OCI-M2 (cell line): ENCODE data around the gene CTIF.
A peak's percentile ranks its signal among the peaks of the same experiment; 100 is the strongest.

Experiments
- DNase-seq: peaks from one replicate; lab custom pipeline; 2025; ENCODE audit not compliant: unreplicated experiment; lab: John Stamatoyannopoulos, UW

Gene CTIF

DNA sequence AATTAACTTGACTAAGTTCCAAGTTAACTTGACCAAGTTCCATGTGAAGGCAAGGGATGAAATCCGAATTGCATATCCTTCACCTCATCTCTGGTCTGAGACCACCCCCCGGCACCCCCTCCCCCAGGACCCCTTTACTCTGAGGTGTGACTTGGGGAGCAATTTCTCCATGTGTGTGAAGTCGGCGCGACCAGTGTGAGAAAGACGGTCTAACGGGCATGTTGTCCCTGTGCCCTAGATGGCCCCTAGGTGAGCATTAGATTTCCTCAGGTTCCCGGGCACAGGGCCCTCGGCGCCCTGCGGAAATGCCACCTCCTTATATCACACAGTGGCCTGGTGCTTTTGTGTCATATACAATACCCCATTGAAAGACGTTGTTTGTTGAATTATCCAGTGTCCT lies 137.1 kb downstream of the CTIF start:
- DNase-seq = no peak

DNA sequence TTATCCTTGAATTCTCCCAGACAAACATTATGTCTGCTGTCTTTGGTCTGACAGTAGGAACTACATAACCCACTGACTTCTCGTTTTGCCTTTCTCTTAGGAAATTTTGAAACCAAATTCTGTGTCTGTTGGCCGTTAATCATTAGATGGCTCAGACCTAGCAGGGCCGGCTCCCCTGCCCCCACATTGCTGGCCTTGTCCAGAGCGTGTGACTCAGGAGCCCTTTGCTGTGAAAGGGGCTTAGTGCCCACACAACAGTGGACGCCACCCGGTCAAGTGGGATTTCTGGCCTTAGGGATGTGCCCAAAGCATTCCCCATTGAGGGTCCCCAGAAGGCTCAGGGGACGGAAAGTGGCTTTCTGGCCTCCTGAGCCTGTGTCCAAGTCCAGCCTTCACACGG lies 137.5 kb downstream of the CTIF start:
- no peak for DNase-seq

DNA sequence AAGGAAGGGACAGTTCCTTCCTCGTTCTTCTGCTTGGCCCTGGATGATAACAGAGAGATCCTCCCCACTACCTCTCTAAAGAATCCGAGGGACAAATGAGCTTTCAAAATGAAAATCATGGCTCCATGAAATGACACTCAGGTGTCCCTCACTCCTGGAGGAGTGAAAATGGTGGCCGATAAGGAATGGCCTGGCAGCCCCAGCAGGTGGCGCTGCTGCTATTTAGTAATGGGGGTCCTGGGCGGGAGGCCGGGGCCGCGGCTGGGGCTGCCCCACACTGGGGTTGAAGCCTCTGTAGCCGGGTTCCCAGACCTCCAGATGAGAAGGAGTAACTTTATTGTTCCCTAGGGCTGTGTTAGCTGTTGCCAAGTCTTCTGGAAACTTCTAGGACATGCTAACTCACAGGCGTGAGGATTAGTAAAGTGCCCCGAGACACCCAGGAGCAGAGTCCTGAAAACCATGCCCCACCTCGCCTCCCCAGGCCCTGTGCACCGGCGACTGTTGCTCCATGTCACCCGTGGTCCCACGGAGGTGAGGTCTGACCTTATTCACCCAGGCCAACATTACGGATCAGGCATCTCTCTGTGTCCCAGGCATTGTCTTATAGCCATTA lies 138.0 kb downstream of the CTIF start:
- peak; percentile 2 for DNase-seq

DNA sequence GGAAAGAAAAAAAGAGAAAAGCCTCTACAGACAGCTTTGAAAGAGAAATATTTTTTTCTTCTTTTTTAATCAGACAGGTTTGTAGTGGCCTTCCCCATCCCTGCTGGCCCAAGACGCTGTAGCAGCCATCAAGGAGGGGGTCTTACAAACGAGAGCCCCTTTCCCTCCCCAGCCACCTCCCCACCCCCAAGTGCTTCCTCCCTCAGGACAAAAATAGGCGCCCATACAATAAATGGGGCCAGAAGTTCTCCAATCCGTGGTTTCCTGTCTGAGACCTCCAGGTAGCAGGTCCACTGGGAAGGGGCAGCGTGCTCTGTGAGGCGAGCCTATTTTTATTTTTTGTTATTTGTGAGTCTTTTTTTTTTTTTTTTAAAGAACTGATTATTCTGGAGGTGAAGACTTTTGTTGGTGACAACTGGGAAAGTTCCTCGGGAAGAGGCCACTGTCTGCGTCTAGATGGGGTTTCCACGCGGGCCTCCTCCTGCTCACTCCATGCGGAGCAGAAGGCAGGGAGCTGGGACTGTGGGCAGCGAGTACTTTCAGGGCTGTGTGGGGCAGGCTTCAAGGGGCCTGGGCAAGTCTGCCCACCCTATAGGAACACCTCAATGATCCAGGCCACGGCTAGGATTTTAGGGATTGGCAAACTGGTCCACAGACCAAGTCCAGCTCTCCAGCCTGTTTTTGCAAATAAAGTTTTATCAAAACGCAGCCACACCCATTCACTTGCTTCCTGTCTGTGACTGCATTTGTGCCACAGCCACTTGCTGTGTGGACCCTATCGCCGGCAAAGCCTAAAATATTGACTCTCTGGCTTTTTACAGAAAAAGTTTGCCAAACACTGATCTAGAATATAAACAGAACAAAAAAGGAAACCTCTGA lies 139.6 kb downstream of the CTIF start:
- DNase-seq = no peak

DNA sequence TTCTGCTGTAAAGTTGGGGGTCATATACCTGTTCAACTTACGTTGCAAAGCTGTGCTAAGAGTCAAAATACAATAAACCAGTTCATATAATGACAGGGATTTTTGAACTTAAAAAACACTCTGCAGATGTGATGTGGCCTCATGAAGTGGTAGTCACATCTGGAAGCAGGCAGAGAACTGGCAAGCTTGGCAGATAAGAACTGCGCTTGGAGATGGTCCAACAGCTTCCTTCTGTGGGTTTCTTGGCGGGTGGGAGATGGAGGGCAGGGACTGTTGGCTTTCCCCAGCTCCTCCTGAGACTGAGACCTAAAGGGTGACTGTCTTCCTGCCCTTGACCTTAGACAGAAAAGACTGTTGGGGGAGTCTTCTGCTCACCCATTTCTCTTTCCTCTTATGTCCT lies 140.4 kb downstream of the CTIF start:
- DNase-seq = no peak

DNA sequence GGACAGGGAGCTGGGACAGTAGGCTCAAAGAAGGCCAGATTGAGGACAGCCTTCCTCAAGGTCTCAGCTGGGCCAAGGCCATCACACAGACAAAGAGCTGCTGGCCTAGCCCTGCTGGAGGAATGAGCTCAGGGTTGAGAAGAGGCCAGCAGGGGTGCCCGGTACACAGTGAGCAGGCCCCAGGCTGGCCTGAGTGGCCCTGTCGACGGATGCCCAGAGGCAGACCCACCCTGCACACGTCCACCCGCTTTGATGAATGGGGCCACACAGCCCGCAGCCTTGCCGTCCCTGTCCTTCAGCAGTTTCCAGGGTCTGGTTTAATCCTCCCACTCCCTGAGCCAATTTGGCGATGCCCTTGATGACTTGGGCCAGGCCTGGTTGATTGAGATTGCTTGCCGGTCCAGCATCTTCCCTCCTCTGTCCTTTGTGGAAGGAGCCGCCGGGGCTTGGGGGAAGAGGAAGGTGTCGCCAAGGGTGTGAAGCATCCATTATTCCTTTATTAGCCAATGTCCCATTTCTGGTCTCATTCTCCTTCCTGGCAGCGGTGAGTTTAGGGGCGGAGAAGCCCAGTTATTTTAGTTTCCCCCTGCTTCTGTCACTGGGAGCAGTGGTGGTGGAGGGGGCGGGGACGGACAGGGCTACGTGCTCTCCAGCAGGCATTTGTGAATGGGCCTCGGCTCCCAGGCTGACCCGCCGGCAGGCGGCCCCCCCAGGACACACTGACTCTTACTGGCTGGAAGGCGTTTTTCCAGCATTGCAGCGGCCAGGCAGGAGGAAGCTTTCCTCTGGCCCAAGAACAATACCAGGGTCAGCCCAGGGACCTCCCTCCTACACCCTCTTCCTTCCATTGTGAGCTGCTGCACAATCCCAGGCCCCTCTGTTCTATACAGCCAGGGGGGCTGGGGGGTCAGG lies 141.8 kb downstream of the CTIF start:
- no peak for DNase-seq

DNA sequence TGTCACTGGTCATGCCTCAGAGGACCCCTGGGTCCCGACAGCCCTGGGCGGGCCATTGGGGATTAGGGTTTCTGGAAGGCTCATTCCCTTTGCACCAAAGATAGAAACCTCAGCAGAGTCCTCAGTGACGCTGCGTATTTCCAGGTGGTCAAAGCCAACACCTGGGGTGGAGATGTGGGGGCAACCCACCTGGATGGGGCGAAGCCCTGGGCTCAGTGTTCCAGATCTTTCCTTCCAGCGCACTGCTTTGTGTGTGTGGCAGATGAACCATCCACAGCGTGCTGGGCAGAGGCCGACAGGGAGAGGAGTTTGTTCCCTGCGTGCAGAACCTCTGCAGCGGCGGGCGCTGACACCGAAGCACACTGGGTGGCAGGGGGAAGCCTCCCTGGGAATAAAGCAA lies 143.9 kb downstream of the CTIF start:
- no peak for DNase-seq

DNA sequence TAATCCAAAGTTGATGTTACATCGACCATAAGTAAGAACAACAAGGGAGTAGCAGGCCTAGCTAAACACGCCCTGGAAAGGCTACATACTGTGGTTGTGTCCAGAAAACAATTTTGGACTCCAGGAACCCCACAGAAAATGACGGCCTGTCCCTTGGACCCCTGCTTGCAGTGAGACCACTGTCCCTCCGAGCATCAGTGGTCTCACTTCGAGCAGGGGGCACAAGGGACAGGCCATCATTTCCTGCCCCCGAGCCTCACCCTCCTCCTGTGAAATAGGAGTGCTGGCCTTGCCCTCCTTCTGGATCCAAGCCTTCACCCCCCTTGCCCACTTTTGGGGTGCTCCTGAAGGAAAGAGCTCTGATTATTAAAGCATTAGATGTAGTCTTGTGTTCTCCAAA lies 144.4 kb downstream of the CTIF start:
- DNase-seq = no peak

DNA sequence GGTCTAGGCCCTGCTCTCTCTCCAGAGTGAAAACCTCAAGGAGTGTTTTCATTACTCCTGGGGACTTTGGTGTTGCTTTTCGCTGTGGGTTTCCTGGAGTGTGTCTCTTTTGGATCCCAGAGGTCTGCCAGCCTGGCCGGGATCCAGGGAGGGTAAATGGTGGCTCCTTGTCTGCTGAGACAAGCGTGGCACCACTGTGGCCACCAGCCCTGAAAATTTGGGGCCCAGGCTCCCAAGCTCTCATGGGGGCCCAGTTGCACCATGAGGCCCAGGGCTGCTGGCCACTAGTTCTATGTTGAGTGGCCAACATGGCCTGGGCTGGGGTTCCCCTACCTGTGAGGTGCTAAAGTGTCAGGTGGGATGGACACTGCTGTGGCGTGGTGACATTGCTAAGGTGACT lies 144.8 kb downstream of the CTIF start:
- no peak for DNase-seq

DNA sequence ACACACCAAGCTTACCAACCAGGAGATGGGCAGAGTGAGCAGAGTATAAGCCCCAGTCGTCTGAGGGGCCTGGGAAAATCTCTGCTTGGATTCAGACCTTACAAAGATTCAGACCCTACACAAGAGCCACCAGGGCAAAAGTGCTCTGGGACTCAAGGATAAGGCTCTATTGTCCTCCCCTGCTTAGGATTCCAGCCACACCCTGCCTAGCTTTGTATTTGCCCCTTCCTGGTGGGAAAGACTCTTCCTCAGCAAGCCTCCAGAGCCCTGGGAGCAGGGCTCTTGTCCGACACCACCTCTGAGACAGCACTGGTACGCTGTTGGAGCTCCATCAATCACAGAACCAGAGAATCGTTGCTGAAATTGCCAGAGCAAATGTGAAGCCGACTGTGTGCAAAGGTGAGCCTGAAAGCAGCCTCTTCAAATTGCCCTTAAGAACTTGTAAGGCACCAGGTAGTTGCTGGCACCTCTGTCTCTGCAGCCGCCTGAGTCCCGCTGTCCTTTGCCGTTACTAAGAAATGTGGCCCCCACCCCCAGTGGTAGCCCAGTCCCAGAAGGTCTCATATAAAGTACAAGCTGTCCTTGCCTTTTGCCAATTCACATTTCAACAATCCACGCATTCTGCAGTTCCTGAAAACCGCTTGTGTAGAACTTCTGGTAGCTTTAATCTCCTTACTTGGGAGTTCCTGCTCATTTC lies 148.7 kb downstream of the CTIF start:
- no peak for DNase-seq

DNA sequence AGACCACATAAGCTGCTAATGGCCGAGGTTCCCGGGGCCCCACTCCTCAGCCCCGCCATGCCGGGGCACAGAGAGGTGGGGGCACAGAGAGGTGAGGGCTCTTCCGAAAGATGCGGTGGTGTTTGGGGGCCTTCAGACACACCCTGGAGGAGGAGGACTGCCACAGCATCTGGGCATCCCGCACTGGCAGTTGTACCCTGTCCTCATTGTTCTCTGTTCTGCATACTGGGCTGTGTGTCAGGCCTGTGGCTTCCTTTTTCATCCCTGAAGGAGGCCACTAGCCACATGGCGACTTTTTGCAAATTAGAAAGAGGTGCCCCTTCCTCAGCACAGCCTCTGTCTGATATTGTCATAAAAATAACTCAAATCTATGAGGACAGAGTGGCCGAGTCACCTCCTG lies 150.1 kb downstream of the CTIF start:
- no peak for DNase-seq

DNA sequence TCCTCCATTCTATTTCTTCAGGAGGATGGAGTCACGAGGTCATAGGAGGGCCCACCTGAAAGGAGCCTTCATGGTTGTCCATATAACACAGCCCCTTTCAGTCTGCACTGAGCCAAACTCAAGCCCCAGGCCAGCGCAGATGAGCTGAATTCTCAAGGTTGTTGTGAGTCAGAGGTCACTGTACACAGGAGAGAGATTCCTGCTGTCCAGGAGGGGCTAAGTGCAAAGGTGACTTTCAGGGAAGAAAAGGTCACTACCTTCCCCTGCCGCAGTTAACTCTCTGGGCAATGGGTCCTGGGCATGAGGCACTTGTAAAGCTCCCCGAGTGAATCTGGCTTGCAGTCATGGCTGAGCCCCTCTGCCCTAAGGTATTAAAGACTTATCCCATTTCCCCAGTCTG lies 150.7 kb downstream of the CTIF start:
- no peak for DNase-seq

DNA sequence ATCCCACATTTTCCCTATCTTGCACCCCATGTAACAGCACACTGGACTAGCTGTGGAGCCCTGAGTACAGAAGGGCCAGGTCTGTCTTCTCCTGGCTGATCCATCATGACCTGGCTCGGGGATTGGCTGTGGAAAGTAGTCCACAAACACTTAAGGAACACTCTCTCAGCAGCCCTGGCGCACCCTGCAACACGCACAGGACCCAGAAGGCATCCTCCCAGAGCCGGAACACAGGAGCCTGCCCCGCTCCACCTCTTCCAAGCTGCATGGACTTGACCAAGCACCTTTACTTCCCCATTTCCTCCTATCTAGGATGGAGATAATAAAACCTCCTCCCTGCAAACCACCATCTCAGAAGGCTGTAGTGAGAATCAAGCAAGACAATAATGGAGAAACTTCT lies 151.7 kb downstream of the CTIF start:
- DNase-seq = no peak

DNA sequence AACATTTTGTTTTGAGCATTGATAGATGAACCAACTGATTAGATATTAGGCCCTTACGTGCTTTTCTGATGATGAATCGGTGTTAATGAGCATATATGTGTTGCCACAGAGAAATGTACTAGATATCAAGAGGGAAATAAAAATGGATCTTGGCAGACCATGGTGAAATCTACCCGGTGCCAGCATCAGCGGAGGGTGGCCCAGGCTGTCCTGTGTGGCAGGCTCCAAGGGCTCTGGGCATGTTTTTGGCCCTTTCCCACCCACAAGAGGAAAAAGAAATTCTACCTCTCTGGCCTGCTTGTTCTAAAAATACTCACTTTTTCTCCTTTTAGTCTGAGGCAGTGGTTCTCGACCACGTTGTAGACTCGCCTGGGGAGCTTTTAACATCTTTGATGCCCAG lies 154.2 kb downstream of the CTIF start:
- no peak for DNase-seq

DNA sequence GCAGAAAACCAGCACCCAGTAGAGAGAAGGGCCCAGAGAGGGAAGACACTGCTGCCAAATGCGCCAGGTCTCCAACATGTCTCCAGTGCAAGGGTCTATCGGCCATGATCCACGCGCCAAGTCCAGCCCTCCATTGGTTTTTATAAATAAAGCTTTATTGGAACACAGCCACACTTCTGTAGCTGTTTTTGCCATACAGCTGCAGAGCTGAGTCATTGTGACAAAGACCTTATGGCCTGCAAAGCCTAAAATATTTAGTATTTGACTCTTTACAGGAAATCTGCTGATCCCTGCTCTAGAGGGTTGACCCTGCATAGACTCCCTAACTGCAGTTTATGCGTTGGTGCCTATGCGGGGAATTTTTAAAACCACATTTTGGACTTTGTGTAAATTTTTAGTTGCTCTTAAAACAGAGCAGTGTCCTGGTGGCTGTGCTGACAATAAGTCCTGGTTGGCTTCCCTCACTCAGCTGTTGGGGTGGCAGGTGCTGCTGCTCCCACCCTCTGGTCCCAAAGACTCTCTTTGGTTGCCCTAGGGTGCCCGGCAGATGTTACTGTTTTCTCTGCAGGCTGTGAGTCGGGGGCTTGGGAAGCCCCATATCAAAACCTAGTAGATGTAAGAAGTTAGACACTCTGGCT lies 154.9 kb downstream of the CTIF start:
- no peak for DNase-seq

DNA sequence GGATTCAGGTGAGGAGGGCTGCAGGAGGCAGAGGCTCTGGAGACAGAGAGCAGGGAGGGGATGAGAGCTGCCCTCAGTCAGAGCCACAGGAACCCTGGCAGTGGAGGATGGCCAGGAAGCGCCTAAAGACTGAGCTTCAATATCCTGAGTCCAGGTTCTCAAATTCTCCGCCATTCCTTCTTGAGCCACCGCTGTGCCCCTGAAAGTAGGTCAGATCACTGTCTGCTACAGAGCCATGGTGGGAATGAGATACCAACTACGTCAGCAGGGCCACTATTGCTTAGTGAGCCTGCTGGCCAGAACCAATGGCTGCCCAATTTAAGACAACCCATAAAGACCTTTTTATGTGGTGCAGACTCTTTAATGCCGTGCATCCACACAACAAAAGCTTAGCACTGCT lies 155.5 kb downstream of the CTIF start:
- no peak for DNase-seq

DNA sequence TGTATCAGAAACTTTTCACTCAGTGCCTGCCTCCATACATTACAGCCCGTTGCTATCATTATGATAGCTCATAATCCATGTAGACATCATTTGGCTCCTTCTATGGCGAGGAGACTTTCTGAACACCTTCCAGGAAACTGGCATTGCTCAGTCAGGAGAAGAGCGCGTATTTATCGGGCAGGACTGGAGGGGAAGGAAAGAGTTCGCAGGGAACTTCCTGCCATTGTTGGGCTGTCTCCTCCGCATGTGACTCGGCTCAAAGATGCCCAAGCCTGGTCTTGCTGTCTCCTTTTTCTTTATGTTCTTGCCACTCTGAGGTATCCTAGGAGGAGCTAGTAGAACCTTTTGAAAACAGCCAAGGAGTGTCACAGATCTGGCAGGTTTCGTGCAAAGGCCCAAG lies 156.8 kb downstream of the CTIF start:
- no peak for DNase-seq

DNA sequence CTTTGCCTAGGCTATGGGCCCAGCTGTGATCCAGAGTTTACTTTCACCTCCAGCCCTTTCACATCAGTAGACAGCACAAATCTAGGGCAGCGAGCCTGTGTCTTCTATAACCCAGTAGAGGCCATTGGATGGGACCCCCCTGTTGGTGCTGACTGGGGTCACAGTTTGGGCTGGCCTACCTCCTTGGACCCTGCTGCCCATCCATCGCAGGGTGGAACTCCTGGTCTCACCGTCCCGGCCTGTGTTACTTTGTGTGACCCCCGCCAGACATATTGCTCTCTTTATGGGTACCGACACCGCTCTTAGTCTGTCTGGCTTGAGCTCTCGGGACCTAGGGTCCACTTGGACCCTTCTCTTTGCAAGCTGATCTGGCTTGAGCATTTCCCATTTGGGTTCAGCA lies 157.4 kb downstream of the CTIF start:
- DNase-seq = no peak

DNA sequence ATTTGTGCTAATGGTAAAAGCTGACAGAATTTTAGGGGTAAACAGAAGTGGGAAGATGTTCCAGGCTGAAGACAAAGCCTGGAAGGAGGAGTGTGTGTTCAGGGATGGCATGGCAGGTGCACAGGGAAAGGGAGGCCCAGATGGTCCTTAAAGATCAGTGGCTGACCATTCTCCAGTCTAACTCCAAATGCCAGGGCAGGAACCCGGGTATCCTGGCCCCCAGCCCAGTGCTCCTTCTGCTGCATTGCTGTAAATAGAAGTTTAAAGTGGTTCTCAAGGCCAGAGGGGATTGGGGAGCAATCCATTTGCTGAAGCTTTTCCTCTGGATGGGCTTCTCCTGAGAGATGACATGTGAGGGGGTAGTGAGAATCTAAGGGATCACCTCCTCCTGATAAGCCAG lies 158.6 kb downstream of the CTIF start:
- no peak for DNase-seq

DNA sequence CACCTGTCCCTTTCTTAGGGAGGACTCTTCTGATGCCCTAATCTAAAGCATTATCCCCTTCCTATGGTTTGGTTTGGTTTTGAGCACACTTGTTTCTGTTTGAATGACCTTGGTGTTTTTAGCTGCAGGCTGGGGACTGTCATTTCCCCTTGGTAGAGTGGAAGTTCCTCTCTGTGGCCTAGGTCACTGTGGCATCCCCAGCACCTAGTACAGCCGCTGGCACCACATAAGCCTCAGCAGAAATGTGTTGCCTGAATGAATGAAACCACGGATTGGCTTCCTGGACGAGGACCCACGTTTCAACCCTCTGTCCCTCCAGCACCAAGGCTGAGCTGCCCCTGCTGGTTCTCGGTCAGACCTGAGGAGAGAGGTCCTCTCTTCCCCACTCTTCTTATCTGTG lies 159.9 kb downstream of the CTIF start:
- DNase-seq = no peak

DNA sequence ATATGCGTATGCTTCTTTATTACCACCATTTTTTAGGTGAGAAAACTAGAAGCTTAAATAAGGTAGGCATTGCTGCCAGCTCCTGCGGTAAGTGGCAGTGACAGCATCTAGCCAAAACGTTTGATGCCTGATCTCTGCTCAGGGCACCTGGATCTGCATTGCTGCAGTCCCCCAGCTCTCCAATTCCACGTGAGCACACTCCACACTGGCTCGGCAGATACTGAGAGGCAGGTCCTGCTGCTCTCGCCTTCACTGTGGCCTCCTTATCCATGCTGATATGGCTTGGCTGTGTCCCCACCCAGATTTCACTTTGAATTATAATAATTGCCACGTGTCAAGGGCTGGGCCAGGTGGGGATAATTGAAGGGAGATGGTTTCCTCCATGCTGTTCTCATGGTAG lies 160.9 kb downstream of the CTIF start:
- DNase-seq = no peak
